ENCODE measurements around the gene FBF1. TPM values are rescaled to one million over a fixed set of nuclear protein-coding genes. Genes with fewer than 3 reads are reported as not detected.
A peak's percentile ranks its signal among the peaks of the same experiment; 100 is the strongest.

FBF1 gene
- total RNA-seq, 1 experiment from 2014 or later: 8.3 TPM

DNA sequence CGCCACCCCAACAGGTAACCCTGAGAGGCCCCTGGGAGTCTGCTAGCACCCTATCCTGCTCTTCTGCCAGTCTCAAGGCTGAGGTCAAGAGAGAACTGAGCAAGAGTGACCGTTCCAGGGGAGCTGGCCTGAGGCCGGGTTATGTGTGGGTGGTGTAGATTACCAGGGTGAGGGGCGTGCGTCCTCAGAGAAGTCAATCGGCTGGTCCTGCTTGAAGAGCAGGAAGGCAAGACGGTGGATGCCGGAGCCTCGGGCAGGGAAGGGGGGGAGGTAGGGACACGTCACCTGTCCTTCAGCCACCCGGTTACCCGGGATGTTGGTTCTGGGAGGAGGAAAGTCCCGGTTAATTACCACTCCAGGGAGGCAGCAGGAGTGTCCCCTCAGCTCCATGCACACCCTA is 41.5 kb downstream of the FBF1 start:
- Histone ChIP-seq H3K14ac (ENCODE audit: insufficient read depth, low read length) (no peak overlapping the region), H3K56ac (ENCODE audit: insufficient read length, low read depth, low read length) (no peak overlapping the region), H3K18ac (ENCODE audit: insufficient read length, low read depth, low read length) (no peak overlapping the region), H3K4me1 (ENCODE audit: insufficient read depth, low read length) (no peaks in the 10 kb centered on the region; the same call in 1 of the 2 replicates), H3K79me1 (ENCODE audit: insufficient read depth, low read depth, low read length, poor library complexity, severe bottlenecking) (no peaks in the 10 kb centered on the region), H2BK20ac (ENCODE audit: low read depth, low read length, poor library complexity, severe bottlenecking) (no peak overlapping the region), H4K91ac (ENCODE audit: insufficient read length, low read depth, low read length) (no peak overlapping the region), H2AFZ (ENCODE audit: low read length) (no peak overlapping the region), H3K9me3 (ENCODE audit: control insufficient read depth, low read depth, low read length) (no peaks in the 10 kb centered on the region), H4K8ac (replicated peaks; ENCODE audit: insufficient read length, low read depth, low read length) (no peak overlapping the region), H2BK5ac (ENCODE audit: insufficient read length, low read length) (no peak overlapping the region), H2BK120ac (ENCODE audit: low read depth, low read length, poor library complexity, severe bottlenecking) (no peak overlapping the region), H3K27ac (ENCODE audit: insufficient read length, low read depth, low read length) (no peak overlapping the region), H3K23me2 (ENCODE audit: insufficient read length, low read depth, low read length, poor library complexity, severe bottlenecking) (peaks cover 13% of the 10 kb centered on the region), H4K5ac (ENCODE audit: insufficient read length, low read depth, low read length) (no peak overlapping the region), H3K4me2 (ENCODE audit: insufficient read depth, insufficient read length, low read length) (no peak overlapping the region), H3K9ac (ENCODE audit: extremely low read depth, insufficient read length, low read length) (no peak overlapping the region), H3K4ac (ENCODE audit: low read depth, low read length) (no peak overlapping the region), H3T11ph (ENCODE audit: low read length) (no peak overlapping the region), H3K23ac (ENCODE audit: insufficient read length, low read depth, low read length) (no peak overlapping the region), H3K79me2 (ENCODE audit: insufficient read depth, low read length) (no peaks in the 10 kb centered on the region), H4K20me1 (ENCODE audit: control insufficient read depth, insufficient read depth, insufficient read length) (no peaks in the 10 kb centered on the region), H2BK12ac (ENCODE audit: insufficient read length, low read depth, low read length) (no peak overlapping the region), H3K27me3 (ENCODE audit: insufficient read depth, low read length) (no peaks in the 10 kb centered on the region), H2BK15ac (ENCODE audit: low read depth, low read length) (no peak overlapping the region), H2AK5ac (ENCODE audit: insufficient read length, low read length) (no peak overlapping the region)
- H3K9me3 Mint-ChIP-seq: no peaks in the 10 kb centered on the region
- H3K27me3 Mint-ChIP-seq (ENCODE audit: low read depth): no peaks in the 10 kb centered on the region; the same call in 1 of the 2 replicates
- WGBS (ENCODE audit: extremely low coverage, insufficient read length, low lambda C conversion rate): no CpG with 5 or more reads among the region's 13 CpGs
- H3K4me3 Mint-ChIP-seq: no peak overlapping the region
- peak; percentile 30 for DNase-seq
- H3K36me3 Mint-ChIP-seq (ENCODE audit: insufficient read depth in 1 of 3, low read depth in 3 of 3): peaks cover 17 to 47% (median 40%) of the 10 kb centered on the region in 3 experiments
- TF ChIP-seq, protein P1, sequence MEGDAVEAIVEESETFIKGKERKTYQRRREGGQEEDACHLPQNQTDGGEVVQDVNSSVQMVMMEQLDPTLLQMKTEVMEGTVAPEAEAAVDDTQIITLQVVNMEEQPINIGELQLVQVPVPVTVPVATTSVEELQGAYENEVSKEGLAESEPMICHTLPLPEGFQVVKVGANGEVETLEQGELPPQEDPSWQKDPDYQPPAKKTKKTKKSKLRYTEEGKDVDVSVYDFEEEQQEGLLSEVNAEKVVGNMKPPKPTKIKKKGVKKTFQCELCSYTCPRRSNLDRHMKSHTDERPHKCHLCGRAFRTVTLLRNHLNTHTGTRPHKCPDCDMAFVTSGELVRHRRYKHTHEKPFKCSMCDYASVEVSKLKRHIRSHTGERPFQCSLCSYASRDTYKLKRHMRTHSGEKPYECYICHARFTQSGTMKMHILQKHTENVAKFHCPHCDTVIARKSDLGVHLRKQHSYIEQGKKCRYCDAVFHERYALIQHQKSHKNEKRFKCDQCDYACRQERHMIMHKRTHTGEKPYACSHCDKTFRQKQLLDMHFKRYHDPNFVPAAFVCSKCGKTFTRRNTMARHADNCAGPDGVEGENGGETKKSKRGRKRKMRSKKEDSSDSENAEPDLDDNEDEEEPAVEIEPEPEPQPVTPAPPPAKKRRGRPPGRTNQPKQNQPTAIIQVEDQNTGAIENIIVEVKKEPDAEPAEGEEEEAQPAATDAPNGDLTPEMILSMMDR (conservative IDR thresholded peaks at IDR 0.05): no peak
- peak overlapping the region in 1 of 3 experiments; percentile 82; a peak in 1 of 7 replicates for H3K27ac Mint-ChIP-seq
- H3K4me1 Mint-ChIP-seq: peaks cover 18 to 24% of the 10 kb centered on the region in 2 experiments

Measured in H9 (cell line).